ENCODE measurements around the gene CCDC93. TPM values are rescaled to one million over a fixed set of nuclear protein-coding genes. Genes with fewer than 3 reads are reported as not detected.

Gene CCDC93
- polyA plus RNA-seq, 1 donor (not counting 4 experiments of a cell fraction or from before 2014, with no cell fraction given) = 21.3 TPM

DNA sequence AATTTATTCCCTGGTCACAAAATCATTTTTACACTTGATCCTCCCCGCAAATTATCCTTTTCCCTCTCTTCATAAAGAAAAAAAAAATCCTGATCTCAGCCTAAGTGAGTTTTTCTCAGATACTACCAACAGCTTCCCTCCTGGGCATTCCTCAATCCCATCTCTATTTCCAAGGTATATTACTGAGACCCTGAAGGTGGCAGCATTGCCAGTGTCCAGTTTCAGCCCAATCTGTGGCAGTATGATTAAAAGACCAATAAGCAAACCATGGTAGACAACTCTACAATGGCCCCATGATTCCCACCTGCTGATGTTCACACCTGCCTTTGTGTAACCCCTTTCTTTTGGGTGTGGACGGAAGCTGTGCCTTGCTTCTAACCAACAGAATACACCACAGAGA, 45.1 kb downstream of the CCDC93 start:
- no peaks in the 10 kb centered on the region for H4K20me1 ChIP-seq (ENCODE audit: control insufficient read depth, extremely low read depth, insufficient read depth, low read length)
- H3K9me3 ChIP-seq (ENCODE audit: control insufficient read depth, low read depth, low read length) = no peaks in the 10 kb centered on the region
- H3K4me1 ChIP-seq (ENCODE audit: control insufficient read depth, extremely low read depth, insufficient read depth, low read length) = no peaks in the 10 kb centered on the region
- H3K4me3 ChIP-seq (ENCODE audit: control insufficient read depth in 2 of 3, extremely low read depth in 1 of 3, insufficient read depth in 2 of 3, low read depth in 1 of 3, low read length in 3 of 3) = no peak overlapping the region
- H2AFZ ChIP-seq (ENCODE audit: control insufficient read depth, low read length) = no peak overlapping the region
- TF ChIP-seq EZH2 (IDR thresholded peaks at IDR 0.05; ENCODE audit: low read length) (no peak), CTCF (optimal IDR thresholded peaks at IDR 0.05 in 1 of 3, IDR thresholded peaks at IDR 0.05 in 1 of 3, conservative IDR thresholded peaks at IDR 0.05 in 1 of 3; ENCODE audit: extremely low read depth in 1 of 3, insufficient read depth in 2 of 3, low read length in 3 of 3) (no peak)
- H3K4me2 ChIP-seq (ENCODE audit: control insufficient read depth, extremely low read depth, insufficient read depth, low read depth, low read length) = no peak overlapping the region
- dilution Hi-C loops (cut with MboI; ENCODE audit: extremely low pct_ligation_motif_present, low sequenced_read_pairs) = no loop called here
- H3K27ac ChIP-seq (ENCODE audit: control insufficient read depth, insufficient read depth, low read length) = no peak overlapping the region
- H3K36me3 ChIP-seq (ENCODE audit: control insufficient read depth in 2 of 2, extremely low read depth in 1 of 2, insufficient read depth in 2 of 2, low read length in 2 of 2) = peaks cover 12 to 15% of the 10 kb centered on the region in 2 experiments
- no peak for DNase-seq (ENCODE audit: low read depth, low spot score)
- no peaks in the 10 kb centered on the region for H3K27me3 ChIP-seq (ENCODE audit: control insufficient read depth, extremely low read depth, insufficient read depth, low read length)
- no peak for FAIRE-seq
- no peak overlapping the region for H3K9ac ChIP-seq (ENCODE audit: control insufficient read depth, extremely low read depth, insufficient read depth, low read length)
- no peaks in the 10 kb centered on the region for H3K79me2 ChIP-seq (ENCODE audit: control insufficient read depth, insufficient read depth, low read length)
- H3K9me1 ChIP-seq (ENCODE audit: control insufficient read depth, extremely low read depth, insufficient read depth, low read length) = no peaks in the 10 kb centered on the region

DNA sequence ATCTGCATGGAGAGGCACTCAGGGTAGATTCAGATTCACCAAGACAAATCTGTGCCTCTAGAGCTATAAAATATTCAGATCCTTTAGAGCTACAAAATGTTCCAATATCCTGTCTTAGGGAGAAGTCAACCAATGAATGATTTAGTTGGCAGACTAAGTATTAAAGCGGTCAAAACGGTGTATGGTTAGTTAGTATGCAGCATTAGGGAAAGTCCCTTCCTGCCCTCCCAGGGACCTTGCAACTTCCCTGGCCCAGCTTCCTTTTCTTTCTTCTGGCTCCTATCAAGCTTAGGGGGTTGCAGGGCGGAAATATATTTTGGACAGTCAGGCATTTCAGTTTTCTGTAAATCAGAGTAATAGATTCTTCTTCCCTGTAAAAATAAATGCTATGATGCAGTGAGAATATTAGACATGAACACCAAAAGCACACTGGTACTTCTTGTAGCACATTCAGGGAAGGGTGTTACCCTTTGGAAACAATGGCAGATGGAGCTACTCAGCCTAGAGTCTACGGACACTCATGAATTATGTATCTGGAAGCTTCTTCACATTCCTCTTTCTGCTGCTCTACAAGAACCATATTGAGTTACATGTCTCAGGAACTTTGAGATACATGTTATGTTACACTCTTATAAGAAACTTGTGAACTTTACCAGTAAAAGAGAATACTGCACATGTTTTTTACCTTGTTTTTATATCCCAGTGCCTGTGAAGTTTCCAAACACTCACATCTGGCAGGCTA, 45.7 kb downstream of the CCDC93 start:
- Histone ChIP-seq H3K27me3 (ENCODE audit: control insufficient read depth, extremely low read depth, insufficient read depth, low read length) (no peaks in the 10 kb centered on the region), H3K79me2 (ENCODE audit: control insufficient read depth, insufficient read depth, low read length) (no peaks in the 10 kb centered on the region), H3K4me3 (ENCODE audit: control insufficient read depth in 2 of 3, extremely low read depth in 1 of 3, insufficient read depth in 2 of 3, low read depth in 1 of 3, low read length in 3 of 3) (no peak overlapping the region), H3K9me1 (ENCODE audit: control insufficient read depth, extremely low read depth, insufficient read depth, low read length) (no peaks in the 10 kb centered on the region), H3K9me3 (ENCODE audit: control insufficient read depth, low read depth, low read length) (no peaks in the 10 kb centered on the region), H3K36me3 (ENCODE audit: control insufficient read depth in 2 of 2, extremely low read depth in 1 of 2, insufficient read depth in 2 of 2, low read length in 2 of 2) (peaks cover 10 to 17% of the 10 kb centered on the region in 2 experiments), H3K4me1 (ENCODE audit: control insufficient read depth, extremely low read depth, insufficient read depth, low read length) (no peaks in the 10 kb centered on the region), H3K4me2 (ENCODE audit: control insufficient read depth, extremely low read depth, insufficient read depth, low read depth, low read length) (no peak overlapping the region), H3K9ac (ENCODE audit: control insufficient read depth, extremely low read depth, insufficient read depth, low read length) (no peak overlapping the region), H2AFZ (ENCODE audit: control insufficient read depth, low read length) (no peak overlapping the region), H3K27ac (ENCODE audit: control insufficient read depth, insufficient read depth, low read length) (no peak overlapping the region), H4K20me1 (ENCODE audit: control insufficient read depth, extremely low read depth, insufficient read depth, low read length) (no peaks in the 10 kb centered on the region)
- DNase-seq (ENCODE audit: low read depth, low spot score) (no peak), FAIRE-seq (no peak)
- dilution Hi-C loops (cut with MboI; ENCODE audit: extremely low pct_ligation_motif_present, low sequenced_read_pairs) = no loop called here
- no peak for TF ChIP-seq CTCF (optimal IDR thresholded peaks at IDR 0.05 in 1 of 3, IDR thresholded peaks at IDR 0.05 in 1 of 3, conservative IDR thresholded peaks at IDR 0.05 in 1 of 3; ENCODE audit: extremely low read depth in 1 of 3, insufficient read depth in 2 of 3, low read length in 3 of 3)
- TF ChIP-seq EZH2 (IDR thresholded peaks at IDR 0.05; ENCODE audit: low read length) = no peak
